ENCODE measurements around the gene SLC25A33.

SLC25A33 gene, protein sequence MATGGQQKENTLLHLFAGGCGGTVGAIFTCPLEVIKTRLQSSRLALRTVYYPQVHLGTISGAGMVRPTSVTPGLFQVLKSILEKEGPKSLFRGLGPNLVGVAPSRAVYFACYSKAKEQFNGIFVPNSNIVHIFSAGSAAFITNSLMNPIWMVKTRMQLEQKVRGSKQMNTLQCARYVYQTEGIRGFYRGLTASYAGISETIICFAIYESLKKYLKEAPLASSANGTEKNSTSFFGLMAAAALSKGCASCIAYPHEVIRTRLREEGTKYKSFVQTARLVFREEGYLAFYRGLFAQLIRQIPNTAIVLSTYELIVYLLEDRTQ

DNA sequence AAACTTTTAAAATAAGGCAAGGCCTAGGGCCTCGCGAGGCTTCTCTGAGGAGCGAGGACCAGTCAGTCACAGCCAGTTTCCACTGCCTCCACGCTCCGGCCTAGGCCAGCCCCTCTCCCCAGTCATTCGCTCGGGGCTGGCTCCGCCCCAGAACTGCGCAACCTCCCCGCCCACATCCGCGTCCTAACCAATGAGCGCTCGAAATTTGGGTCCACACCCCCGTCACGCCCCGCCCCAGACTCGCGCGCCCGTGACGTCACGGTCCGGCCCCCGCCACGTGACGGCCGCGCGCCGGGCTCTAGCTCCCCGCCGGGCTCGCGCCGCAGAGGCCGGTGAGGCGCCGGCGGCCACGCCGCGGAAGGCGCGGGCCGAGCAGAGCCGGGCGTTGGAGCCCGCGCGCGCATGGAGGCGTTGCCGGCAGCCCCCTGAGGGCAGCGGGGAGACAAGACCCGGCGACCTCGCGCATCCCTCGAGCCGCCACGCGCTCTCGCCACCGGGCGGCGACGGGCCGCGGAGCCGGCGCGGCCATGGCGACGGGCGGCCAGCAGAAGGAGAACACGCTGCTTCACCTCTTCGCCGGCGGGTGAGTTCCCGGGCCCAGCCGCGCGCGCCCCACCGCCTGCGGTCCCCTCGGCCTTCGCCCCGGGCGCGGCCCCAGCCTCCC lies at the start of gene SLC25A33:
SLC25A33 (plus strand) TSS at position 301 of the 664 bp plus-strand sequence; CDS start at position 528, 227 bp downstream.
- Histone ChIP-seq H3K27me3 (ENCODE audit: insufficient read depth, low read length) (no peaks in the 10 kb centered on the region), H3K36me3 (ENCODE audit: insufficient read depth, low read depth, low read length) (peaks cover 6% of the 10 kb centered on the region; the same call in 1 of the 2 replicates), H3K9ac (ENCODE audit: low read depth, low read length) (peak within 1 kb of the TSS; percentile 62; the same call in 1 of the 2 replicates), H3K9me3 (ENCODE audit: insufficient read depth, low read depth, low read length) (no peaks in the 10 kb centered on the region; the same call in 1 of the 2 replicates), H3K4me1 (ENCODE audit: insufficient read depth, low read length) (no peaks in the 10 kb centered on the region; the same call in 1 of the 2 replicates), H3K27ac (ENCODE audit: low read length) (no peak within 1 kb of the TSS), H3K4me3 (ENCODE audit: low read length) (peak within 1 kb of the TSS; percentile 80)

DNA sequence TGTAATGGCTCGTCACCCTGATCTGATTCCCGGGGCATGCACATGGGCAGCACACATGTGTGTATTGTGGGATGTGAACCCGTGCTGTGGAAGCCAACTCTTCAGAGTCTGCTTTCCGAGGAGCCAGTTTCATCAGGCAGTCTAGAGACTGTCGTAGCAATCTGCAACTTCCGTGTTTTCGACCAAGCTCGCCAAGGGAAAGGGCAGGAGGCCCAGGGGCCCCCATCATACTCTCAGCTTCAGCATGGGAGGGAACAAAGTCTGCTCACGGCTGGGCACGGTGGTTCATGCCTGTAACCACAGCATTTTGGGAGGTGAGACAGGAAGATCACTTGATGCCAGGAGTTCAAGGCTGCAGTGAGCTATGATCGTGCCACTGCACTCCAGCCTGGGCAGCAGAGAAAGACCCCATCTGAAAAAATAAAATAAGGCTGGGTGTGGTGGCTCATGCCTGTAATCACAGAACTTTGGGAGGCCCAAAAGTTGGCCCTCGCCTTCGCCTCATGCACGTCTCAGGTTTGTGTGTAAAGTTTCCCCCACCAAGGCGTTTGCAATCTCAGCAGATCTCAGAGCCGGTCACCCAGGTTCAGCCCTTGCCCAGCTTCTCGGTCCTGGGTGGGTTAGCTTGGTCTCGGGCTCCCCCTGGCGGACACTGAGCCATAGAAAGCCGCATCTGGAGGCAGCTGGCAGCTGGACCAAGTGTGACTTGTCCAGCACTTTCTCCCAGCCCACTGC lies 48.5 kb upstream of the SLC25A33 start:
- Histone ChIP-seq H3K36me3 (ENCODE audit: insufficient read depth, low read depth, low read length) (no peaks in the 10 kb centered on the region), H3K27me3 (ENCODE audit: insufficient read depth, low read length) (peaks cover 17% of the 10 kb centered on the region), H3K4me3 (ENCODE audit: low read length) (no peak overlapping the region), H3K9me3 (ENCODE audit: insufficient read depth, low read depth, low read length) (no peaks in the 10 kb centered on the region), H3K9ac (ENCODE audit: low read depth, low read length) (no peak overlapping the region), H3K4me1 (ENCODE audit: insufficient read depth, low read length) (no peaks in the 10 kb centered on the region), H3K27ac (ENCODE audit: low read length) (no peak overlapping the region)

DNA sequence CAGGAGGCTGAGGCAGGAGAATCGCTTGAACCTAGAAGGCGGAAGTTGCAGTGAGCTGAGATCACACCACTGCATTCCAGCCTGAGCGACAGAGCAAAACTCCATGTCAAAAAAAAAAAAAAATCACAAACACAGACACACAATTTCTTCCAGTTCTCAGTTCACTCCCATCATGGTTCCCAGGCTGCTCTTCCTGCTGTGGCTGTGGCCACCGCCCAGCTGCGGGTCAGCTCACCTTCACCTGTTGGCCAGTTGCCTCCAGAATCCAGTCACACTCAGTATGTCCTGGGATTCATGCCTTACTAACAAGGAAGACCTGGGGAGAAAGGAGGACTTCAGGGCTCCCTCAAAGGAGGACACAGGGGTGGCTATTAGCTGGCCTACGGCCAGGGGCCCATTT lies 45.9 kb upstream of the SLC25A33 start:
- Histone ChIP-seq H3K36me3 (ENCODE audit: insufficient read depth, low read depth, low read length) (no peaks in the 10 kb centered on the region), H3K4me1 (ENCODE audit: insufficient read depth, low read length) (no peaks in the 10 kb centered on the region), H3K9ac (ENCODE audit: low read depth, low read length) (no peak overlapping the region), H3K4me3 (ENCODE audit: low read length) (no peak overlapping the region), H3K9me3 (ENCODE audit: insufficient read depth, low read depth, low read length) (no peaks in the 10 kb centered on the region), H3K27me3 (ENCODE audit: insufficient read depth, low read length) (peaks cover 31% of the 10 kb centered on the region), H3K27ac (ENCODE audit: low read length) (no peak overlapping the region)

DNA sequence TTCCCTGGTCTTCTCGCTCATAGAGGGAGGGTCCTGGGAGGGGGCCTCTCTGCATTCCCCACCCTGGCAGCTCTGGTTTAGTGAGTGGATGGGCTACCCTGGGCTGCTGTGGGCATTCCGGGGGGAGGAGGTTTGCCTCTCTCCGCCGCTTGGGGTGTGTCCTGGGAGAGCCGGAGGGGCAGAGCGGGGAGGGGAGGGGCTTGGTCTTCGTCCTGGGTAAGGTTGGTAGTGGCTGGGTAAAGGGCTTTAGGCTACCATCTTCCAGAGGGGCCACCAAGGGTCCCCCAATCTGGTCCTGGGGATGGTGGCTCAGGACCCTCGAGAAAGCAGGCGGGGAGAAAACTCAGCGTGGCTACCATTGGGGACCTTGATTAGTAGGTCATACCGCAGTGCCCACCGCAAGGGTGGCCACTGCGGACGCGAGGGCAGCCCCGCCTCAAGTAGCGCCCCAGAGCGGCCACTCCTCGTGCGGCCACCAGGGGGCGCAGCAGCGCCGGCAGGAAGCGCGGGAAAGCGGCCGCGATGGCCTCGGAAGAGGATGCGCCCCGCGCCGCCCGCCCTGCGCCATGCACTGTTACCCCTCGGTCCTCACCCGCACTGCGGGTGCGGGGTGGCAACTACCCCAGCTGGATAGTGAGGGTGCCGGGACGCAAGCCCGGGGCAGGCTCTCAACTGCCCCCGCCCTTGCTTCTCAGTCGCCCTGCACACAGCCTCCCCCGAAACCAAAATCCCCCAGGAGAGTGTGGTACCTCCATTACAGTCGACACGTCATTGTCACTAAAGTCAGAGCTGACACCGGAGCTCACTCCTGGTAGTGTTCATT lies 44.1 kb upstream of the SLC25A33 start:
- peak overlapping the region; percentile 60; the same call in 1 of the 2 replicates for H3K4me3 ChIP-seq (ENCODE audit: low read length)
- H3K9ac ChIP-seq (ENCODE audit: low read depth, low read length), result peak overlapping the region; percentile 63; the same call in 1 of the 2 replicates
- H3K27ac ChIP-seq (ENCODE audit: low read length), result no peak overlapping the region

DNA sequence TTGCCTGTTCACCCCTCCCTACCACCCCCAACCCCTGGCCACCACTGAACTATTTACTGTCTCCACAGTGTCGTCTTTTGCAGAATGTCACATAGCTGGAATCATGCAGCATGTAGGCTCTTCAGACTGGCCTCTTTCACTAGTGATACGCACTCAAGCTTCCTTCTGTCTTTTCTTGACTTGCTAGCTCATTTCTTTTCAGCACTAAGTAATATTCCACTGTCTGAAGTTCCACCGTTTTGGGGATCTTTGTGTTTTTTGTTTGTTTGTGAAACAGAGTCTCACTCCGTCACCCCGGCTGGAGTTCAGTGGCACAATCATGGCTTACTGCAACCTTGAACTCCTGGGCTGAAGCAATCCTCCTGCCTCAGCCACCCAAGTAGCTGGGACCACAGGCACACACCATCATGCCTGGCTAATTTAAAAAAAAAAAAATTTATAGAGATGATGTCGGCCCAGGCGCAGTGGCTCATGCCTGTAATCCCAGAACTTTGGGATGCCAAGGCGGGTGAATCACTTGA lies 43.4 kb upstream of the SLC25A33 start:
- H3K4me3 ChIP-seq (ENCODE audit: low read length), result no peak overlapping the region; the same call in 1 of the 2 replicates
- no peak overlapping the region for H3K9ac ChIP-seq (ENCODE audit: low read depth, low read length)

More for the DNA sequence above, 44.1 kb upstream of the SLC25A33 start:
- Histone ChIP-seq H3K4me1 (ENCODE audit: insufficient read depth, low read length) (no peaks in the 10 kb centered on the region), H3K27me3 (ENCODE audit: insufficient read depth, low read length) (peaks cover 31% of the 10 kb centered on the region), H3K9me3 (ENCODE audit: insufficient read depth, low read depth, low read length) (no peaks in the 10 kb centered on the region), H3K36me3 (ENCODE audit: insufficient read depth, low read depth, low read length) (no peaks in the 10 kb centered on the region)

DNA sequence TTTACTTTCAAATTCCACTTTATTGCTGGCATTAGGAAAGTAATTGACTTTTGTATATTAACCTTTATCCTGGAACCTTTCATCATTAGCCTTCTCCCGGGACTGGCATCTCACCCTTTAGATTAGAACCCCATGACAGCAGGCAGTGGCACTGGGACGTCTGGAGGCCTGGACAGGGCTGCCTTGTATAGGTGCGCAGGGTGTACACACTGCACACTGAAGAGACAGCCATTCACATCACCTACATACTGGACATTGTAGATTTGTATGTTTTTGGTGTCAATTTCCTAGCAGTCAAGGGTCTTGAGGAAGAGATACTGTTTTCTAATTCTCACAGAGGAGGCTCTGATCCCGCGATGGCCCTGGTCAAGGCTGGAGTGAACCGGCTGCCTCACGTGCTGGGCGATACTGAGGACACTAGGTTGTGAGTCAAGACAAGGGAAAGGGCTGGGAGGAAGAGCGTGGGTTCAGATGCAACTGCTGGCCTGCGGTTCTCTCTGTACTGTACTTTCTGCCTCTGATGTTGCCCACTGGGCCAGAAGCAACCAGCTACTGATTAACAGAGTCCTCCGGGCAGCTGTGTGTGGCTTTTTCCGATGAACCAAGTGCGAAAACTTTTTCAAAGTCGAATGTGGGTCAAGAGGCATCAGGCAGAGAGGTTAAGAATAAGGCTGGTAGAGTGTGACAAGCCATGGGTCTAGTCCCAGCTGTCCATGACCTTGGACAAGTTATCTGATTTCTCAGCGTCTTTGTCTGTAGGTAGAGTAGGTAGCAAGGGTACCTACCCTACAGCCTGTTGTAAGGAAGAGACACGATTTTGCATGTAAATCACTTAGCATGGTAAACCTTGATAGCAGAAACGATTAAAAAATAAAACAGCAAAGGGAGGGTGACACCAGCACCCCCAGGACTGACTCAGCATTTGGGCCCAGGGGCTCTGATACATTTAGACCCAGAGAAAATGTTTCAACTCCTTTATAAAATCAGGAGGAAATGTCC lies 38.2 kb upstream of the SLC25A33 start:
- no peak overlapping the region for H3K4me3 ChIP-seq (ENCODE audit: low read length)
- H3K4me1 ChIP-seq (ENCODE audit: insufficient read depth, low read length), result no peaks in the 10 kb centered on the region
- no peak overlapping the region for H3K9ac ChIP-seq (ENCODE audit: low read depth, low read length)
- no peaks in the 10 kb centered on the region for H3K36me3 ChIP-seq (ENCODE audit: insufficient read depth, low read depth, low read length)
- H3K27ac ChIP-seq (ENCODE audit: low read length), result no peak overlapping the region
- H3K9me3 ChIP-seq (ENCODE audit: insufficient read depth, low read depth, low read length), result no peaks in the 10 kb centered on the region
- peaks cover 11% of the 10 kb centered on the region for H3K27me3 ChIP-seq (ENCODE audit: insufficient read depth, low read length)

More for the DNA sequence above, 43.4 kb upstream of the SLC25A33 start:
- H3K27me3 ChIP-seq (ENCODE audit: insufficient read depth, low read length), result peaks cover 31% of the 10 kb centered on the region
- no peaks in the 10 kb centered on the region for H3K36me3 ChIP-seq (ENCODE audit: insufficient read depth, low read depth, low read length)
- H3K27ac ChIP-seq (ENCODE audit: low read length), result no peak overlapping the region
- H3K4me1 ChIP-seq (ENCODE audit: insufficient read depth, low read length), result no peaks in the 10 kb centered on the region
- H3K9me3 ChIP-seq (ENCODE audit: insufficient read depth, low read depth, low read length), result no peaks in the 10 kb centered on the region

DNA sequence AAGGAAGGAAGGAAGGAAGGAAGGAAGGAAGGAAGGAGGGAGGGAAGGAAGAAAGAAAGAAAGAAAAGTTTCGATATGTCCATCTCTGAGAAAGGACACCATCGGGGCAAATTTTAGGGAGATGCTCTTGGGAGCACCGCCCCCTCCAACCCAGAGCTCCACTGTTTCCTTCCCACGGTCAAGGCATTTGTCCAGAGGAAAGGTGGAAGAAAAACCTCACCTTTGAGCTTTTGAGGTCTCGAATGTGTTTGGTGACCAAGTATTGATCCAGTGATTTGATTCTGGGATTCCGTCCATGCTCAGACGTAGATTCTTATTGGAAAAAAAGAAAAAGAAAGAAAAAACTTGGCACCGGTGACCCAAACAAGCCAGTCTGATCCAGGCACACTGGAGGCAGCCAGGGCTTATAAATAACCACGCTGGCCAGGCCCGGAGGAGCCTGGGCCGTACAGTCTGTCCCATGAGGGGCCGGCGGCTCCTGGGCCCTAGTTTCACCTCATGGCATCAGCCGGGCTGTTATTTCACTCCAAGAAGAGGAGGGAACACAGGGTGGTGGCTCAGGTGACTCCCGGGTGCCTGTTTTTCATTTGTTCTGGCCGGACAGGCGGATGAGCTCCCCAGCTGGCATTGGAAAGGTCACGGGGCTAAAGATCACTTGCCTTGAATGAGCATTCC lies 36.1 kb upstream of the SLC25A33 start:
- H3K36me3 ChIP-seq (ENCODE audit: insufficient read depth, low read depth, low read length), result no peaks in the 10 kb centered on the region
- H3K4me1 ChIP-seq (ENCODE audit: insufficient read depth, low read length), result no peaks in the 10 kb centered on the region

DNA sequence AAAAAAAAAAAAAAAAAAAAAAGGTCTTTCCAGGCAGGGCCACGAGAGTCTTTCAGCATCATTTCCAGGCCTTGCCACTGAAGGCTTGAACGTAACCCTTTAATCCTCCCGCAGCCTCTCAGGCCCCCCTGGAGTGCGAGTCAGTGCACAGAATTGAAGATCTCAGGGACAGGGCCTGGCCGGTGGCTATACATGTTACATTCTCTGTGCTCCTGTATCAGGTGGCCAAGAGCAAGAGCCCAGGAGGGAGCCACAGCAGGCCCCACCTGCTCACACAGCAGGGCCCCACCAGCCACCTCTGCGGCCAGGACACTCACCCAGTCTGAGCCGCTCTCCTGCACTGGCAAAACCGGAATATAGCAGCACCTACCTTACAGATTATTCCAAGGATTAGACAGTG lies 34.1 kb upstream of the SLC25A33 start:
- Histone ChIP-seq H3K9ac (ENCODE audit: low read depth, low read length) (no peak overlapping the region), H3K9me3 (ENCODE audit: insufficient read depth, low read depth, low read length) (no peaks in the 10 kb centered on the region), H3K4me1 (ENCODE audit: insufficient read depth, low read length) (no peaks in the 10 kb centered on the region), H3K27ac (ENCODE audit: low read length) (no peak overlapping the region), H3K36me3 (ENCODE audit: insufficient read depth, low read depth, low read length) (no peaks in the 10 kb centered on the region), H3K4me3 (ENCODE audit: low read length) (no peak overlapping the region), H3K27me3 (ENCODE audit: insufficient read depth, low read length) (no peaks in the 10 kb centered on the region)

More for the DNA sequence above, 36.1 kb upstream of the SLC25A33 start:
- Histone ChIP-seq H3K4me3 (ENCODE audit: low read length) (no peak overlapping the region), H3K27ac (ENCODE audit: low read length) (no peak overlapping the region), H3K9ac (ENCODE audit: low read depth, low read length) (no peak overlapping the region), H3K9me3 (ENCODE audit: insufficient read depth, low read depth, low read length) (no peaks in the 10 kb centered on the region), H3K27me3 (ENCODE audit: insufficient read depth, low read length) (no peaks in the 10 kb centered on the region)

DNA sequence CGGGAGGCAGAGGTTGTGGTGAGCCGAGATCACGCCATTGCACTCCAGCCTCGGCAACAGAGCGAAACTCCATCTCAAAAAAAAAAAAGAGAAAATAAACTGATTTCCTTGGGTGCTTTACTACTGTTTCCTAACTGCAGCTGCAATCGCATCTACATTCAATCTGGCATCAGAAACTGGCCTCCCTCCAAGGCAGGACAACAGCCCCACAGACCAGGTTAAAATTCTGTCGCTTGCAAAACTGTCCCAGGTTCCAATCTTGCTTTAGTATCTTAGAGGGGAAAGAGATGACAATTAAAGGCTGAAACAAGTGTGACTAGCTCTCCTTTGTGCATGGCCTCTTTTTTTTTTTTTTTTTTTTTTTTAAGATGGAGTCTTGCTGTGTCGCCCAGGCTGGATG lies 32.4 kb upstream of the SLC25A33 start:
- Histone ChIP-seq H3K36me3 (ENCODE audit: insufficient read depth, low read depth, low read length) (no peaks in the 10 kb centered on the region), H3K27ac (ENCODE audit: low read length) (no peak overlapping the region), H3K27me3 (ENCODE audit: insufficient read depth, low read length) (no peaks in the 10 kb centered on the region), H3K9me3 (ENCODE audit: insufficient read depth, low read depth, low read length) (no peaks in the 10 kb centered on the region), H3K9ac (ENCODE audit: low read depth, low read length) (no peak overlapping the region), H3K4me3 (ENCODE audit: low read length) (no peak overlapping the region), H3K4me1 (ENCODE audit: insufficient read depth, low read length) (no peaks in the 10 kb centered on the region)

DNA sequence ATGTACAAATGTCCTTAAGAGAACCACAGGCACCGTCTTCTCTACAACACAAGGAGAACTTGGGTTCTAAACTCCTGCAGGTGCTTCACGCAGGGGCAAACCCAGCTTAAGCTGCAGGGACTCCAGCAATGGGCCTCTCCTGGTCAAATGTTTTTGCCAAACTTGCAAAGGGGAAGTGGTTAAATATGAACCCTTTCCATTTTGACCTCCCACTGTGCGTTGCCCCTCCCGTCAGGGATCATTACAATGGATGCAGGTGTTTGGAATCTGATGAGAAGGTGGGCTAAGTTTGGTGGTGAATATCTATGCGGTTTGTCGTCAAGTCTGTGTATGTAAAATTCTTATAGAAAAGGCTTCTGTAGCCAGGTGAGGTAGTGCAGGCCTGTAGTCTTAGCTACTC lies 29.1 kb upstream of the SLC25A33 start:
- no peaks in the 10 kb centered on the region for H3K27me3 ChIP-seq (ENCODE audit: insufficient read depth, low read length)
- no peaks in the 10 kb centered on the region for H3K4me1 ChIP-seq (ENCODE audit: insufficient read depth, low read length)
- H3K27ac ChIP-seq (ENCODE audit: low read length), result no peak overlapping the region

More for the DNA sequence above, 29.1 kb upstream of the SLC25A33 start:
- H3K36me3 ChIP-seq (ENCODE audit: insufficient read depth, low read depth, low read length), result no peaks in the 10 kb centered on the region
- no peaks in the 10 kb centered on the region for H3K9me3 ChIP-seq (ENCODE audit: insufficient read depth, low read depth, low read length)
- H3K9ac ChIP-seq (ENCODE audit: low read depth, low read length), result no peak overlapping the region
- no peak overlapping the region for H3K4me3 ChIP-seq (ENCODE audit: low read length)
